ENCODE data around the gene SUGCT.

- TF ChIP-seq, protein P1, sequence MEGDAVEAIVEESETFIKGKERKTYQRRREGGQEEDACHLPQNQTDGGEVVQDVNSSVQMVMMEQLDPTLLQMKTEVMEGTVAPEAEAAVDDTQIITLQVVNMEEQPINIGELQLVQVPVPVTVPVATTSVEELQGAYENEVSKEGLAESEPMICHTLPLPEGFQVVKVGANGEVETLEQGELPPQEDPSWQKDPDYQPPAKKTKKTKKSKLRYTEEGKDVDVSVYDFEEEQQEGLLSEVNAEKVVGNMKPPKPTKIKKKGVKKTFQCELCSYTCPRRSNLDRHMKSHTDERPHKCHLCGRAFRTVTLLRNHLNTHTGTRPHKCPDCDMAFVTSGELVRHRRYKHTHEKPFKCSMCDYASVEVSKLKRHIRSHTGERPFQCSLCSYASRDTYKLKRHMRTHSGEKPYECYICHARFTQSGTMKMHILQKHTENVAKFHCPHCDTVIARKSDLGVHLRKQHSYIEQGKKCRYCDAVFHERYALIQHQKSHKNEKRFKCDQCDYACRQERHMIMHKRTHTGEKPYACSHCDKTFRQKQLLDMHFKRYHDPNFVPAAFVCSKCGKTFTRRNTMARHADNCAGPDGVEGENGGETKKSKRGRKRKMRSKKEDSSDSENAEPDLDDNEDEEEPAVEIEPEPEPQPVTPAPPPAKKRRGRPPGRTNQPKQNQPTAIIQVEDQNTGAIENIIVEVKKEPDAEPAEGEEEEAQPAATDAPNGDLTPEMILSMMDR (IDR thresholded peaks at IDR 0.05; ENCODE audit: insufficient read depth, low read length), result no peak
- no peak for TF ChIP-seq POLR2AphosphoS5 (IDR thresholded peaks at IDR 0.05; ENCODE audit: low read depth)
These were observed 41.1 kb downstream of the SUGCT start for GRCh38 chr7:40175725-40176510.
